DMS 273 (cell line): Measurements from ENCODE around the gene ELN.
"Not testable (repeated sequence)": the region's sequence is repeated elsewhere in the genome, so short reads cannot be mapped to it uniquely, and the experiment has no call there.

ENCODE experiments used
- DNase-seq: peaks from one replicate; lab custom pipeline; 2025; ENCODE audit not compliant: unreplicated experiment; lab: John Stamatoyannopoulos, UW

The ELN gene

DNA sequence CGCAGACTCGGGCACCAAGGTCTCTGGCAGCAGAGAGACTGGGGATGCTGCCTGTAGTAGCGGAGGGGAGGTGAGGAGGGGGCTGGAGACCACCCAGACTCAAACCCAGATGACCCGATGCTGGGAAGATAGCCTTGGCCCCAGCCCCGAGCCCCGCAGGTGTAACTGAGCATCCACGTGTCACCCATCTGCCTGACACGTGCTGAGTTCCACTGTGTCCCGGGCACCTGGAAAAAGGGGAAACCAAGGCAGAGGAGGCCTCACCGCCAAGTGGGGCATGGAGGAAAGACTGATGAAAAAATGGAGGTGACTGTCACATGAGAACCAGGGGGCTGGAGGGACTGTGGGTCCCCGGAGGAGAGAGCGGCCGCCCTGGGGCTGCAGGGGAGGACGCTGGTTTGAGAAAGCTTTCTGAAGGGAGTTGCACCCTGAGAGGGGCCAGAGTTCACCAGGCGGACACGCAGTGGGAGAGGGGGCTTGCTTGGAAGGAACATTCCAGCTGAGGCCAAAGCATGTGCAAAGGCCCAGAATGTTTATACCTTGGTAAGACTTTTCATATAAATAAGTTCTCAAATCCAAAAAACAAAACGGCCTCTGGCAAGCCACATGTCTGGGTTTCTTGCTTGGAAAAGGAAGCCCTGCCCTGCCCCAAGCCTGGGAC lies 27.4 kb upstream of the ELN start:
- DNase-seq = no peak

DNA sequence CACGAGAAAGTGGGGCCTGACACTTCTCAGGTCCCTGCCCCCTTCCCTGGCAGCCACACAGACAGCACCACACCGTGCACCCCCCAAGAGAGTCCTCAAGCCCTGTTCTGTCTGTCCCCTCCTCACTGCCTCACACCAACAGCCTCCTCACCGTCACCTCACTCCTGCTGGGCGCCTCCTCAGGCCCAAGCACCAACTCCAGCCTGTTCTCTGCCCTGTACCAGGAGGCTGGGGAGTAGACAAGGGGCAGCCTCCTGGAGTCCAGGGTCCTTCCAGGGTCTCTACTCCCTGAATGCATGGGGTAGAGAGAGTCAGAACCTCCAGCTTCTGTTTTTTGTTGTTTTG lies 26.9 kb upstream of the ELN start:
- DNase-seq = no peak

GRCh38 chr7:74002474-74003017 lies 25.4 kb upstream of the ELN start:
- no peak for DNase-seq

DNA sequence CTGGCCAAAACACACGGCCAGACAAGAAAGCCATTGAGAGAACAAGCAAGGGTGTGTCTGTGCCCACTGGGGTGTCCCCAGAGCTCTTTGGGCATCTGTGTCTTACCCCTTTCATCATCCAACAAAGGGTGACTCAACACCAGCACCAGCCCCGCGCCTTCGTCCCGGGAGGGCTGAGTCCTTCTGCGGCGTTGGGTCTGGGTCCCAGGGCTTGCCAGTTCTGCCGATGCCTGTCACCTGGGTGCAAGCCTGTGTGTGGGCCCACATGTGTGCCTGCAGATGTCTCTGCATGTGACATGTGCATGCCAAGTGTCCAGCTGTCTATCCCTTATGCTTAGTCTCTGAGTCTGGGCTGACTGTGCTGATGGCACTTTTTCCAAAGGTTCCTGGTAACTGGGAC lies 24.4 kb upstream of the ELN start:
- DNase-seq = peak; percentile 51

DNA sequence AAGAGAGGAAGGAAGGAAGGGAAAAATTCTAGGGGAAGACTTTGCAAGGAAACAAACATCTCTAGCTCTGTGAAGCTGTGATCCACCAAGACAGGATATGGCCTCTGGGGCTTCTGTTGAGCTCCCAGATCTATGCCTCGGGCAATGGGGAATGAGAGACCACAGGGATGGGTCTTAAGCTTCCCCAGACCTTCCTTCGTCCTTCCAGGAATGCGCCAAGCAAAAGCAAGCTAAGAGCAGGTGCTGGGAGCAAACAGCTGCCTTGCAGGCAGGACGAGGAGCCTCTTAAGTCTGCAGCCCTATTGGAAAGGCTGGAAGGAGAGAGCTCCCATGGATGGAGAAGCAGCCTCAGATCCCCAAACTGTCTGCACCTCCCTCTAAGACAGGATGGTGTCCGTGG lies 21.9 kb upstream of the ELN start:
- no peak for DNase-seq

DNA sequence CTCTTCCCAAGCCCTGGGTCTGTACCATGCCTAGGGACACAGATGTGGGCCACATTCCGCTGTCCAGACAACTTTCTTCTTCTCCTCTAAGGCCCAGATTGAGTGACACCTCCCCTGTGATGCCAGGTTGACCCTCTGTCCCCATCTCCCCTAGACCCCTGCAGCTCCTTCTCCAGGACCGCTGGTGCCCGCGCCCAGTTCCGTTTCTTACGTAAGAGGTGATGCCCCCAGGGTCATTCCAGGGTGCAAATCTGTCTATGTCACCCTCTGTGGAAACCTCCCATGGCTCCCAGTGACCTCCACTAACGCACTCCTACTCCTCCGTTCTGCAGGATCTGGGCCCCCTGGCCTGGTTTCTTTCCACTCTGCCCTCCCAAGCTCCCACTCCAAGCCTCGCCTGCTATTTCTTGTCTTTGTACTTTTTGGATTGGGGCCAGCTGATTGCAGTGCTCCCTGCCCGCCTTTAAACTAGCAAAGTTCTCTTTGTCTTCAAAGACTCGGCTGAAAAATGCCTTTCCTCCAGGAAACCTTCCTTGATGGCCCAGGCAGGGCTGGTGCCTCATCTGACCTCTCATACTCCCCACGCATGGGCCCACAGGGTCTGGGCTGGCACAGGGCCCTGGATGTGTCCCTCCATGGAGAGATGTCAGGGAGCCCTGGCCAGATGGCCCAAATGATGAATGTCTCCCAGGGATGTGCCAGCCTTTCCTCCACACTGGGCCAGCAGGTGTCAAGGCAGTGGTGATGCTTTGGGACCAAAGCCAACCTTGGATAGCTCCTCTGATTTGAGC lies 21.3 kb upstream of the ELN start:
- DNase-seq = peak; percentile 77

- DNase-seq = no peak
These were observed 20.8 kb upstream of the ELN start for GRCh38 chr7:74007242-74007567.

- DNase-seq = no peak
These were observed 19.3 kb upstream of the ELN start for GRCh38 chr7:74008687-74009086.

DNA sequence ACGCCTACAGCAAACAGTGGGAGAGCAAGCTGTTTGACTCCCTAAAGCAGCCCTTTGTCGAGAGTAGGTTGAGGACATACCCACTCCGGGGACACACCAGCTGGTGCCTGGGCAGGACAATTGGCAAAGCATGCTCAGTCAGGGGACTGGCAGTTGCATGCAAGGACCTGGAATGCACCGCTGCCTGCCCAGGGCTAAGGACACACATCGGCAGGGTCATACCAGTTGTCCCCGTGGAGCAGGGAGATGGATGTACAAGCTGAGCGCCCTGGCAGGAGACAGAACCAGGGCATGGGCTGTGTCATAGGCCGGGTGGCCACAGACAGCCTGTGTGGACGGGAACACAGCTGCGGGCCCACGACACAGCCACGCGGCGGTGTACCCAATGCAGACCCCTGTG lies 18.3 kb upstream of the ELN start:
- no peak for DNase-seq

DNA sequence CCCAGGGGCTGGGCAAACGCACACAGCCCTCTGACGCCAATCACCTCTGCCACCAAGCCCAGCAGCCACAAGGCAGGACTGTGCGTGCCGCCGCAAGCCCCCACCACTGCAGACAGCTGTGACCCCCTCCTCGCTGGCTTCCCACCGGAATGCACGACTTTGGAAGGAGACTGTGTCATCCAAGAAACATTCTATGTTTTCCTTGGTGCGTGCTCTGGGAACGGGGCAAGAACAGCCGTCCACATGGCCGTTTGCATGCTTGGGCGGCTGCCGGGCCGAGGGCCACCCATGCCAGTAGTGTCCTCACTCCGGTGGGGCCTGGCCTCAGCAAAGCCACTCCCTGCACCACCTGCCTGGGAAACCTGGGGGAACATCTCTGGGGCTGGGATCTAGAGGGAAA lies 17.6 kb upstream of the ELN start:
- no peak for DNase-seq

DNA sequence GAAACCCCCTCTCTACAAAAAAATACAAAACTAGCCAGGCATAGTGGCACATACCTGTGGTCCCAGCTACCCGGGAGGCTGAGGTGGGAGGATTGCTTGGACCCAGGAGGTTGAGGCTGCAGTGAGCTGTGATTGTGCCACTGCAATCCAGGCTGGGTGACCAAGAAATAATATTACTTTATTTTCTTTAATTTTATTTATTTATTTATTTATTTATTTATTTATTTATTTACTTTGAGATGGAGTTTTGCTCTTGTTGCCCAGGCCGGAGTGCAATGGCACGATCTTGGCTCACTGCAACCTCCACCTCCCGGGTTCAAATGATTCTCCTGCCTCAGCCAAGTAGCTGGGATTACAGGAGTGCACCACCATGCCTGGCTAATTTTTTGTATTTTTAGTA lies 16.6 kb upstream of the ELN start:
- DNase-seq = not testable (repeated sequence)

- no peak for DNase-seq
These were observed 15.1 kb upstream of the ELN start for GRCh38 chr7:74012842-74013249.

DNA sequence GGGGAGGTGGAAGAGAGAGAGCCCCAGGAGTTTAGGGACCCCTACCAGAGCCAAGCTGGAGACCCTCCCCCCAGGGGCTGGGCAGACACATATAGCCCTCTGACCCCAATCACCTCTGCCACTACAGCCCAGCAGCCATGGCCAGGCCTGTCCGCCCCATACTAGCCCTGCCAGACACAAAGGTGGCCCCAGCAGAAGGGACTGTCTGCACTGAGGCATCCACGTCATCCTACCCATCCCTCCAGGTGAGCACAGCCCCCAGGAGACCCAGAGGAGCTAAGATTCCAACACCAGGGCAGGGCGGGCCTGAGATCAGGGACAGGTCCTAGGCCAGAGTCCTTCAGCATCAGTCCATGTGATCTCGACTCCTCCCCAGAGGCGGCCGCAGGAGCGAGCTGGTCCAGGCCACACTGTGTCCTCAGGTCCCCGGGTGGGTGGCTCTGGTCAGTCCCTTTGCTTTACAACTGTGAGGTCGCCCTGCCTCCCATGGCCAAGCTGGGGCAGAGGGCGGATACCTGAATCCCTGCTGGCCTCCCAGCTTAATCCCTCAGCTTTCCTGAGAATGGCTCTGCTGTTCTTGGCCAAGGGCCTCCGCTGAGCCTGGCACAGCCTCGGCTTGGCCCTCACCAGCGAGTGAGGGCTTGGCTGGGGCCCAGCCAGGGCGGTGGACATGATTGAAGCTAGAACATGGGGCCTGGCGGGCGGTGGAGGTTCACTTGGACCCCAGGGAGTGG lies 14.3 kb upstream of the ELN start:
- DNase-seq = peak; percentile 46

DNA sequence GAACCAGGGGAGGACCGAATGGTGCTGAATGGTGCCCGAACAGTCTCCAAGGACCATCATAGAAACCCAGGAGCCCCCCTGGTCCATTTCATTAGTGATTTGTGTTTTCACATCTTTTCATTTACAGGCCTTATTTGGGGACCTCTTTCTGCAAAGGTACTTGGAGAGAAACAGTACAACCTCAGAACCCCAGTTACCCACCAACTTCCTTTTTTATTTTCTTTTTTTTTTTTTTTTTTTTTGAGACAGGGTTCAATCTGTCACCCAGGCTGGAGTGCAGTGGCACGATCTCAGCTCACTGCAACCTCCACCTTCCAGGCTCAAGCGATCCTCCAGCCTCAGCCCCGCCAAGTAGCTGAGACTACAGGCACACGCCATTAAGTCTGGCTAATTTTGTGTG lies 13.0 kb upstream of the ELN start:
- no peak for DNase-seq

DNA sequence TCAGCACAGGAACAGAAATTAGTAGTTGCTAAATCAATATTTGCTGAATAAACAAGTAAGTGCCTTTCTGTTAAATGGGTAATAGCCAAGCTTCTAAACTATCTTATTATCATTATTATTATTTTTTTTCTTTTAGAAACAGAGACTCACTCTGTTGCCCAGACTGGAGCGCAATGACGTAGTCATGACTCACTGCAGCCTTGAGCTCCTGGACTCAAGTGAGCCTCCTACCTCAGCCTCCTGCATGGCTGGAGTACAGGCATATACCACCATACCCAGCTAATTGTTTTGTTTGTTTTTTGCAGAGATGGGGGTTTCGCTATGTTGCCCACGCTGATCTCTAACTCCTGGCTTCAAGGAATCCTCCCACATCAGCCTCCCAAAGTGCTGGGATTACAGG lies 12.3 kb upstream of the ELN start:
- DNase-seq = peak; percentile 60

DNA sequence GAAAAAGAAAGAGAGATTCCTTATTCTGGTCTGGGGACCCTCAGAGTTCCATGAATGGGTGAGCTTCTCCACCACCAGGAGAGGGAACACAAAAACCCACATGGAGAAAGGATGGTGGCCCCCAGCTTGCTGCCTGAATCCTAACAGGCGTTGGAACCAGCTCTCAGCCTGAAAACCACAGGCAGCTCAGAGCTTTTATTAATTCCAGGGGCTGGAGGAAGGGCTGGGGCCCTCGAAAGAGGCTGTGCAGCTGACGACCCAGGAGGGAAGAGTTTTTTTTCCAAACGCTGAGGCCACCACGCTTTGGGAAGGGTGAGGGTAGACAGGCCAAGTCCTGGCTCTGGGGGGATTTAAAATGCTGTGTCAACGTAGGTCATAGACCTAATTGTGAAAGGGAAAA lies 10.8 kb upstream of the ELN start:
- no peak for DNase-seq

DNA sequence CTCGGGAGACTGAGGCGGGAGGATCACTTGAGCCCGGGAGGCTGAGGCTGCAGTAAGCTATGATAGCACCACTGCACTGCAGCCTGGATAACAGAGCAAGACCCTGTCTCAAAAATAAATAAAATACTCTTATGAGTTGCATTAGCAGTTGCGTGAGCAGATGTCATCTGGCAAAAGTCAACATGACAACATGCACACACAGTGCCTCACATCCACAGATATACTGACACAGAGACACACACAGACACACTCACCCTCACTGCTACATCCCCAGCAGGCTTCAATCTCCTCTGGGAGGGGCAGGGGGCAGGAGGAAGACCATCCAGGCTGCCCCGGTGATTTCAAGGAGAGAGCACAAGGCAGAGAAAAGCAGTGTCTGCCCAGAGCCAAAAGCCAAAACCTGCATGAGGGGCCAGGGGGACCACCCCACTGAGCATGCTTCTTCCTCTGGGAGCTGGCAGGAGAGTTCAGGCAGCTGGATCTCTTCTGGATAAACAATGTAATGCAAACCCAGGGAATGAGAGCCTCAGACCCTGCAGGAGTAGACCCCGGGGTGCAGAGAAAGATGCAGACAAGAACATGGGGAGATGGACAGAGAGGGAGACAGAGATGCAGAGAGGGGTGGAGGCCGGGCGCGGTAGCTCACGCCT lies 9.6 kb upstream of the ELN start:
- DNase-seq = no peak

DNA sequence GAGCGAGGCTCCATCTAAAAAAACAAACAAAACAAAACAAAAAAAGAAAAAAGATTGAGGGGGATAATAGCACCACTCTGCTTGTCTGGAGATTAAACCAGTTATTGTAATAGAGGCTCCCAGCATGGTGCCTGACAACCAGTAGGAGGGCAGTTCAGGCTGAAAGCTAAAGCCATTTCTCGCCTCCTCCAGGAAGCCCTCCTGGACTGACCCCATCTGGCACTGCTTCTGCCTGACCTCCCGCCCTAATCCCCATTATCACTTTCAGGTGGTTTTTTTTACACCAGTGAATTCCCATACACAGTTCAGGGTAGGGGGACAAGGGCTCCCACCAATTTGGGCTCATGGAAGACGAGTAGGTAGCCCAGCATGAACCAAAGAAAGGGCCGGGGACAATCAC lies 8.8 kb upstream of the ELN start:
- no peak for DNase-seq

DNA sequence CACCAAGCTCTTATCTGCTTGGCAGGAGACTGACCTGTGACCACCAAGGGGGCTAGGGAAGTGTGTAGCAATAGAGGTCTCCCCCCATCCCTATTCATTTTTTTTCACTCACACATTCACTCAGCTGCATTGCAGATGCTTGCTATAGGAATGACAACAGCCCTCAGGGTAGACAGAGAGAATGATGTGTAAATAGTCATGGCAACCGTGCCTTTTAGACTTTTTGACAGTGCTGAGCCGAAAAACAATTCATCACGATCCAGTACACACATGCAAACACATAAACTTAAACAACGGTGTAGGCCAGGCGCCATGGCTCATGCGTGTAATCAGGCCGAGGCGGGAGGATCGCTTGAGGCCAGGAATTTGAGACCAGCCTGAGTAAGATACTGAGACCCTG lies 7.6 kb upstream of the ELN start:
- no peak for DNase-seq

DNA sequence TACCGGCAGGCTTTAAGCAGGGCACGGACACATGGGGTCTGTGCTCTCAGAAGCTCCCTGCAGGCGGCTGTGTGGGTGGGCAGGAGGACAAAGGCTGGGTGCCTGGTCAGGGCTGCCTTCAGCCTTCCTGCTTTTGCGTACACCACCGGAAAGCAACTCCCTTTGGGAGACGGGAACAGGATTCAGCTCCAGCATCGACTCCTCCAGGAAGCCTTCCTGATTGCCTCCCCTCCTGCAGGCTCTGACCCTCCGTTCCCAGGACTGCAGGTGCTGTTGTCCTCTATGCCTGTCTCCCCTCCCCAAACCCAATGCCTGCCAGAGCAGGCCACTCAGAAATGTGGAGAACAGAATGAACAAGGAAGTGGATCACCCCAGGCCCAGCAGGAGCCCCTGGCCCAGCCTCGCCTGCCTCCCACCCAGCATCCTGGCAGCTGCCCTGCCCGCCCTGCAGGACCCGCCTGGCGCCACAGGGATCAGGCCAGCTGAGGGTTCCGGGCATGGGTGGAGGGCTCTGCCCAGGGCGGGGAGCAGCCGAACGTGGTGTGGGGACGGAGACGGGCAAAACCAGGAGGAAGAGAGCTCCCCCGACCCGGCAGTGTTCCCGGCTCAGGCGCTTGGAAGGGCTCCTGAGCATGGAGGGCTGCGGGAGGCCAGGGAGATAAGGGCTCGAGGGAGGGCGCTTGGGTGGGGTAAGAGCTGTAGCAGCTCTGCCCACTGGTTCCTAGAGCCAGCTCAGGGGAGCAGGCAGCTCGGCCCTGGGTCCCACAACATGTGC lies 6.2 kb upstream of the ELN start:
- DNase-seq = no peak

DNA sequence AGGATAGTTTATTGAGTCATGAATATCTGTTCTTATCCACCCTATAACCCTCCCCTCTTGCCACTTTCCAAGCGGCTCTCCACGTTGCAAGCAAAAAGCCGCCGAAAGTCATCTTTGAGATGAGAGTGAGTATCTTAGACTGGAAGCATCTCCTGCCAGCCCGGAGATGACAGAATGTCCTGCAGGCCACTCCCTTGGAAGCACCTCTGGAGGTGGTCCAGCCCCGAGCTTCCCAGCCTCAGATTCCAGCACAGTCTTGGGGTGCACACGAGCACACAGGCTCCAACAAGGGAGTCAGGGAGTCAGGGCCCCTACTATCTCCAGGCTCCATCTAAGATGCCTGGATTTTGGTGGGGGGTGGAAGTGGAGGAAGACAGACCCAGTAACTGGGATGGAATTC lies 5.5 kb upstream of the ELN start:
- DNase-seq = no peak
